BE2C (cell line): ENCODE results near the gene AGR2.

Source experiments
- DNase-seq: peaks from one replicate; pipeline ENCODE4 v3.0.0-alpha.2; 2020
- H3K27me3 ChIP-seq: fragments of 250-450 bp; sonication (Bioruptor Pico); 2 replicates; pipeline ENCODE4 v1.5.1; 2020; ENCODE audit warnings: mild to moderate bottlenecking
- H3K36me3 ChIP-seq: fragments of 250-450 bp; sonication (Bioruptor Pico); 2 replicates; pipeline ENCODE4 v1.5.1; 2020; ENCODE audit warnings: mild to moderate bottlenecking
- H3K4me1 ChIP-seq: fragments of 250-450 bp; sonication (Bioruptor Pico); 2 replicates; pipeline ENCODE4 v1.5.1; 2020
- H3K4me3 ChIP-seq: 2 replicates; pipeline ENCODE4 v1.5.1; 2011; ENCODE audit warnings: low read depth, low read length
- H3K9me3 ChIP-seq: fragments of 250-450 bp; sonication (Bioruptor Pico); 2 replicates; pipeline ENCODE4 v1.5.1; 2020
- CTCF ChIP-seq: IDR thresholded peaks from 2 replicates; pipeline ENCODE4 v1.5.1; 2012; ENCODE audit warnings: mild to moderate bottlenecking, low read depth, low read length

The AGR2 gene

GRCh38 chr7:16765436-16765859 lies 39.4 kb downstream of the AGR2 start:
- Histone ChIP-seq H3K4me3 (no peak overlapping the region), H3K27me3 (no peaks in the 10 kb centered on the region), H3K9me3 (no peaks in the 10 kb centered on the region), H3K36me3 (no peaks in the 10 kb centered on the region), H3K4me1 (no peaks in the 10 kb centered on the region)
- DNase-seq, result no peak
- TF ChIP-seq CTCF, result no peak

GRCh38 chr7:16764942-16765341 lies 39.9 kb downstream of the AGR2 start:
- no peaks in the 10 kb centered on the region for H3K36me3 ChIP-seq
- H3K27me3 ChIP-seq, result no peaks in the 10 kb centered on the region
- no peak for TF ChIP-seq CTCF
- no peaks in the 10 kb centered on the region for H3K4me1 ChIP-seq
- DNase-seq, result no peak
- H3K9me3 ChIP-seq, result no peaks in the 10 kb centered on the region
- no peak overlapping the region for H3K4me3 ChIP-seq

GRCh38 chr7:16762177-16762576 lies 42.6 kb downstream of the AGR2 start:
- no peaks in the 10 kb centered on the region for H3K27me3 ChIP-seq
- no peaks in the 10 kb centered on the region for H3K9me3 ChIP-seq
- H3K4me3 ChIP-seq, result no peak overlapping the region
- DNase-seq, result no peak
- H3K4me1 ChIP-seq, result no peaks in the 10 kb centered on the region
- H3K36me3 ChIP-seq, result no peaks in the 10 kb centered on the region
- no peak for TF ChIP-seq CTCF

- no peak for TF ChIP-seq CTCF
- Histone ChIP-seq H3K4me1 (no peaks in the 10 kb centered on the region), H3K9me3 (no peaks in the 10 kb centered on the region), H3K27me3 (no peaks in the 10 kb centered on the region), H3K4me3 (no peak overlapping the region), H3K36me3 (no peaks in the 10 kb centered on the region)
- DNase-seq, result no peak
Observed at GRCh38 chr7:16759840-16760239, 45.0 kb downstream of the AGR2 start.

- no peaks in the 10 kb centered on the region for H3K27me3 ChIP-seq
- no peak overlapping the region for H3K4me3 ChIP-seq
- 0 out of 2 replicates have a peak, but pooled peaks cover 2% of the 10 kb centered on the region for H3K4me1 ChIP-seq
- no peak for TF ChIP-seq CTCF
- no peaks in the 10 kb centered on the region for H3K9me3 ChIP-seq
- DNase-seq, result no peak
- H3K36me3 ChIP-seq, result no peaks in the 10 kb centered on the region
Observed at GRCh38 chr7:16758631-16759611, 45.9 kb downstream of the AGR2 start.

GRCh38 chr7:16758036-16758435 lies 46.8 kb downstream of the AGR2 start:
- Histone ChIP-seq H3K4me1 (0 out of 2 replicates have a peak, but pooled peaks cover 2% of the 10 kb centered on the region), H3K4me3 (no peak overlapping the region), H3K9me3 (no peaks in the 10 kb centered on the region), H3K27me3 (no peaks in the 10 kb centered on the region), H3K36me3 (no peaks in the 10 kb centered on the region)
- no peak for TF ChIP-seq CTCF
- DNase-seq, result no peak
